Activated effector memory CD4-positive, alpha-beta T cell treated with anti-CD3 and anti-CD28 coated beads, Interleukin-2, amount 50 U/mL, for 16 hours (primary cell): ENCODE data around the gene TRMT1.
"Not testable (repeated sequence)": the region's sequence is repeated elsewhere in the genome, so short reads cannot be mapped to it uniquely, and the experiment has no call there.

Source experiments
- DNase-seq: peaks from one replicate; pipeline ENCODE4 v3.0.0-alpha.2; 2020

The TRMT1 gene

GRCh38 chr19:13150187-13150930, 33.8 kb upstream of the TRMT1 start, which contains the start of the genes IER2 and STX10:
TSS of gene IER2 (plus strand) at chr19:13150411. CDS start at chr19:13153187, 2,776 bp downstream.
TSS of gene STX10 (minus strand) at chr19:13150375. CDS start at chr19:13150173, 202 bp downstream.
- peak; percentile 98 for DNase-seq

GRCh38 chr19:13149628-13150186, 33.2 kb upstream of the TRMT1 start:
- no peak for DNase-seq

GRCh38 chr19:13149173-13149627, 32.7 kb upstream of the TRMT1 start:
- DNase-seq, result not testable (repeated sequence)

- no peak for DNase-seq
Observed at GRCh38 chr19:13146763-13147563, 30.4 kb upstream of the TRMT1 start.

- DNase-seq, result no peak
Observed at GRCh38 chr19:13139633-13140311, 23.2 kb upstream of the TRMT1 start.

GRCh38 chr19:13138916-13139198, 22.3 kb upstream of the TRMT1 start:
- no peak for DNase-seq

GRCh38 chr19:13138171-13138915, 21.8 kb upstream of the TRMT1 start:
- no peak for DNase-seq

- no peak for DNase-seq
Observed at GRCh38 chr19:13137290-13137794, 20.8 kb upstream of the TRMT1 start.

- DNase-seq, result no peak
Observed at GRCh38 chr19:13135068-13136062, 18.8 kb upstream of the TRMT1 start.

- DNase-seq, result no peak
Observed at GRCh38 chr19:13134626-13135025, 18.1 kb upstream of the TRMT1 start.

- DNase-seq, result no peak
Observed at GRCh38 chr19:13133241-13133870, 16.8 kb upstream of the TRMT1 start.

- DNase-seq, result peak; percentile 86
Observed at GRCh38 chr19:13132471-13133180, 16.1 kb upstream of the TRMT1 start.

- no peak for DNase-seq
Observed at GRCh38 chr19:13130886-13131490, 14.4 kb upstream of the TRMT1 start.

- no peak for DNase-seq
Observed at GRCh38 chr19:13129384-13129783, 12.8 kb upstream of the TRMT1 start.

GRCh38 chr19:13128583-13128982, 12.0 kb upstream of the TRMT1 start:
- no peak for DNase-seq

- DNase-seq, result no peak
Observed at GRCh38 chr19:13127811-13128575, 11.5 kb upstream of the TRMT1 start.

GRCh38 chr19:13127051-13127450, 10.5 kb upstream of the TRMT1 start:
- DNase-seq, result no peak
